NCI-H82 treated with DMSO at 0.1 percent for 48 hours (cell line): ENCODE measurements around the gene FGD5.
"Not testable (repeated sequence)": the region's sequence is repeated elsewhere in the genome, so short reads cannot be mapped to it uniquely, and the experiment has no call there.

Experiments used
- DNase-seq: peaks from one replicate; lab custom pipeline; 2025; ENCODE audit not compliant: unreplicated experiment; lab: John Stamatoyannopoulos, UW

Gene FGD5

GRCh38 chr3:14805961-14806537 lies 12.7 kb upstream of the FGD5 start:
- DNase-seq = no peak

DNA sequence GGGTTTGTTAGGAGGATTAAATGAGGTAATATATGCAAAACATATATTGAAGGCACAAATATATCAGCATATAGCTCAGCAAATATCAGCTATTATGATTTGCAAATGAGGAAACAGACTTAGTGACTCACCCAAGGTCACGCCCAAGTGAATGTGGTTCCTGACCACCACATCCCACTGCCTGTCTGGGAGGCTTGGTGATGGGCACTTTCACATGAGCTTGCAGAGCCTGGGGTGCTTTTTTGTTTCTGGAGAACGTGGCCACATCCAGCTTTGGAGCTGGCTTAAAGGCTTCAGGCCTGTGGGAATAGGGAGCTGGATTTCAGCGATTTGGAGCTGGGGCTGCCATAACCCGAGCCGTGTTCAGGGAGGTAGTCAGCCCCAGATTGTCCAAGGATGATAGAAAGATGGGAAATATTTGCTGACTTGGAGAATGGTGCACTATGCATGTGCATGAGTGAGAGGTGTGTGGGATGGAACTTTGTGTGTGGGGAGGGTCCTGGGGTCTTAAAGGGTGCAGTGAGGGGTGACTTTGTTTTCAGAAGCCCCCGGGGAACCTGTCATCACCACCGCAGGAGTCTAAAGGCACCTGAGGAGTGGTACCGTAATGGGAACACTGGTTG lies 12.0 kb upstream of the FGD5 start:
- DNase-seq = no peak

GRCh38 chr3:14808025-14808424 lies 10.7 kb upstream of the FGD5 start:
- DNase-seq = no peak

DNA sequence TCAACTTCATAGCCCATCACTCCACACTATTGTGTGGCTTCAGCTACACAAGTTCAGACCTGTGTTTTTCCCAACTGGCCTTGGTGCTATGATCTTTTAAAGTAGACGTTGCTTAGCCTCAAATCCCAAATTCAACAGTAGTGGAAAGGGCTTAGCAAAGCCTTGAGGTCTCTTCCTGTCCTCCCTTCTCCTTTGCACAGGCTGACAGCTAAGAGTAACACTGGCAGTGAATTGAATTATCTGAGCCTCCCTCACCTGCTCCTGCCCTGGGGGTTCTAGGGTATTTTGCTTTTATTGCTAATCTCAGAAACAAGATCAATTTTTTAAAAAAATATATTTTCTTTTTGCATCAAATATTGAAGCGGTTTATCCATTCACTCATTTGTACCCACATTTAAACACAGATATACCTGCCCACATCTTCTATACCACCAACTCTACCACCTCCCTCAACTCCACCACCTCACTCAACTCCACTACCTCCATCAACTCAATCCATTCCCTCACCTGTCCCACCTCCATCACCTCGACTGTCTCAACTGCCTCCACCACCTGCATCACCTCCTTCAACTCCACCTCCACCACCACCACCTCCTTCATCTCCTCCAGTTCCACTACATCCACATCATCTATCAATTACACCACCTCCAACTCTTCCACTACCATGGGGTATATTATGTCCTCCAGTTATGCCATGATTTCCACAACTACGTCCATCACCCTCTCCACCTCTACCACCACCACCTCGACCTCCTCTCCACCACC lies 10.1 kb upstream of the FGD5 start:
- no peak for DNase-seq

DNA sequence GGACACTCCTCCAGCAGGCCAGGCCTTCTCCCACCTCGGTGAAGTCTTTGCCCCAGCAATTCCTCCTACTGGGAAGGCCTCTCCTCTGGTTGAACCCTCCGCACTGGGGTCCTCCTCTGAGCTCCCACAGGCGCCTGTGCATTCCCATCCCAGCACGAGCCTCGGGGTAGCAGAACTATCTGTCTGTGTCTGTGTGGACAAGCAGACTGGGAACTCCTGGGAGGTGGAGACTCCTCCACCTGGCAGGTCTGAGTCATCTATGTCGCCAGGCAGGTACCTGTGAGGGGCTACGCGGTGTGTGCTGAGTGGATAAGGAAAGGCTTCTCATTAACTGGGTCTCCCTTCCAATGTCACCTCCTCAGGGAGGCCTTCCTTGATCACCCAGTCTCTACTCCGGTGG lies 9.2 kb upstream of the FGD5 start:
- DNase-seq = not testable (repeated sequence)

DNA sequence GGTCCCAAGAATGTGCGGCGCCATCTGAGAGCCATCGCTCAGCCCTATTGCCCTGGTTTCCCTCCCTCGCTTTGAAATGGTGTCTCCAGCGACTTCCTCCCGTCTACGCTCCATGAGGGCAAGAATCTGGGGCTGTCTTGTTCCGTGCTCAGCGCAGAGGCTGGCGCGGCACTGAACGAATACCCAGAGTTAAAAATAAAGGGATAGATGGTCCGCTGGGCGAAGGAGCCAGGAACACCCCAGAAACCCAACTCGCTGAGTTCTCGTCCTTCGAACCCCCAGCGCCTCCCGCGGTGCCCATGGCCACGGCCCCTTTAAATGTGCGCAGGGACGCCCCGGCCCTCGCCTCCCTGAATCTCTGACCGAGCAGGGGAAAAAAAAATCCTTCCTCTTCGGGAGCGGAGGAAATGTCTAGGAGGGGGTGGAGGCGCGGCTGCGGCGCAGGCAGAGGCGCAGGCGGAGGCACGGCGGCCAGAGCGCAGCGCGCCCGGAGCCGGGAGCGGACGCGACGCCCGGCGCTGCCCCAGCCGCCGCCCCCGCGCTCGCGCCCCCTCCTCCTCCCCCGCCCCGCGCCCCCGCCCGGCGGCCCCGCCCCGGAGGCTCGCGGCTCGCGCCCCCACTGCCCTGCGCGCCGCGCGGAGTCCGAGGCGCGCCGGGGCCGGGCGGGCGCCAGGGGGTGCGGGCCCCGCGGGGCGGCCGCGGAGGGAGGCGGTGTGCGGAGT lies 8.5 kb upstream of the FGD5 start:
- DNase-seq = no peak

GRCh38 chr3:14810801-14811661 lies 7.7 kb upstream of the FGD5 start:
- no peak for DNase-seq

DNA sequence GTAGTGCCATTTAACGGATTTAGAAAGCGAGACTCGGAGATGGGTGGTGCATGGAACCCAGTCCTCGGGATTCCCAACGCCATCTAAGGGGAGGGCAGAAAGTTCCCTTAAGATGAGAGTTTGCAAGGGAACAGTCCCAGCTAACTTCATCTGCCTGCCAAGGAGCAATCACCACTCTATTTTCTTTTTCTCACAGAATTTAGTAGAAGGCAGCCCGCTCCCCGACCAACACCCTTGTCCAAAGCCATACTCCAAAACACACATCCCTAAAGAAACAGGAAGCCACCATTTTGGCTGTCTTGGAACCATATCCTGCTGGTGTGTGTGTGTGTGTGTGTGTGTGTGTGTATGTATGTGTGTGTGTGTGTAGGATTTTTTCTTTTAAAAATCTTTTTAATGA lies 7.1 kb upstream of the FGD5 start:
- no peak for DNase-seq

GRCh38 chr3:14812196-14812790 lies 6.5 kb upstream of the FGD5 start:
- no peak for DNase-seq

DNA sequence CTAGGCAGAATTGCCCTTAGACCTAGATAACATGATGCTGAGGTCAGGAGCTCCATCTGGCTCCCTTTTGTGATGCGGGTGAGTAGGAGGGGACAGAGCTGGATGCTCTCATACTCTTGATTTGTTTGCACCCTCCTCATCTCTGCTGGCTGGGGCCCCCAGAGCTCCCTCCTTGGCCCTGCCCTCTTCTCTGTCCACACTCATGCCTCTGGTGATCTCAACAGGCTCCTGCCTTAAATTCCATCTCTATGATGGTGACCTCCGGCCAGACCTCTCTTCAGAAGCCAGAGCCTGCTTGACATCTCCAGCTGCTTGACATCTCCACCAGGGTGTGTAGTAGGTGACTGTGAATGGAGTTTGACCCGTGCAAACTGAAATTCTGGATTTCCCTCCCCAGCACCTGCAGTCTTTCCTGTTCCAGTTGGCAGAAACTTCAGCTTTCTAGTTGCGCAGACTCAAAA lies 4.3 kb upstream of the FGD5 start:
- DNase-seq = no peak

DNA sequence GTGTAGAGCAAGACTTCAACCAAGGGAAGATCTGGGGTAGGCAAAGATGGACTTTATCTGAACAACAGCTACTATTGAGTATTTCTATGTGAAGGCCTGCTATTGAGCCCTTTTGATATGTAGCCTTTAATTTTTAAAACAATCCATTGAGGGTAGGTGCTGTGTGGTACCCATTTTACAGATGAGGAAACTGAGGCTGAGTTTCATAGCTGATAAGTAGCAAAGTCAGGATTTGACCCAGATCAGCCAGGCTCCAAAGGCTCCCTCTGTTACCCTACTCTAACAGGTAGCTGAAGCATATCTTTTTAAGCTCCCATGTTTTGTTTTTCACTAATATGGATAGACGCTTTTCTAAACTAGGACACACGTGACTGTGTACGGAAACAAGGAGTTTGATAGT lies 2.4 kb upstream of the FGD5 start:
- no peak for DNase-seq

- DNase-seq = no peak
Observed at GRCh38 chr3:14819671-14820070, 909 bp downstream of the FGD5 start.

GRCh38 chr3:14820156-14820555 lies 1.4 kb downstream of the FGD5 start:
- no peak for DNase-seq

DNA sequence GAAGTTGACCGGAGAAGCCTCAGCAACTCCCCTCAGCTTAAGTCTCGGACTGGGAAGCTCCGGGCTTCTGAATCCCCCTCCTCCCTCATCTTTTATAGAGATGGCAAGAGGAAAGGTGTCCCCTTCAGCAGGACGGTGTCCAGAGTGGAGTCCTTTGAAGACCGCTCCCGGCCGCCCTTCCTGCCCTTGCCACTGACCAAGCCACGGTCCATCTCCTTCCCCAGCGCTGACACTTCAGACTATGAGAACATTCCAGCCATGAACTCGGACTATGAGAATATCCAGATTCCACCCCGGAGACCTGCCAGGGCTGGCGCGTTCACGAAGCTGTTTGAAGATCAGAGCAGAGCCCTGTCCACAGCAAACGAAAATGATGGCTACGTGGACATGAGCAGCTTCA lies 2.4 kb downstream of the FGD5 start:
- no peak for DNase-seq

GRCh38 chr3:14822134-14822533 lies 3.4 kb downstream of the FGD5 start:
- DNase-seq = no peak

- no peak for DNase-seq
Observed at GRCh38 chr3:14822670-14823390, 4.1 kb downstream of the FGD5 start.

DNA sequence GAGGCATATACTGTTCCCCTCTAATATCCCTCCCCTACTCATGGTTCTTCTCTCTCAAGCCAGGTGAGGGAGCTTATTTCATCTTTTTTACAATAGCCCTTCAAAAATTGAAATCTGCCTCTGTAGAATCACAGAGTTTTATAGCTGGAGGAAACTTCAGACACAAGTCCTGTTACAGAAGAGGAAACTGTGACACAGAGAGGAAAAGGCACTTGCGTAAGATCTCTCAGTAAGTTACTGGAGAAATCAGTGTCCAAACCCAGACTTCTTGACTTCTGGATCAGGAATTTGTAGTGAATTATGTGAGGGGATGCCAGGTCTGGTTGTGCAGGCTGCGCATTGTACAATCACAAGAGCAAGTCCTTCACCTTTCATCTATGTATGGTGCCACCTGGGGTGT lies 4.6 kb downstream of the FGD5 start:
- no peak for DNase-seq

DNA sequence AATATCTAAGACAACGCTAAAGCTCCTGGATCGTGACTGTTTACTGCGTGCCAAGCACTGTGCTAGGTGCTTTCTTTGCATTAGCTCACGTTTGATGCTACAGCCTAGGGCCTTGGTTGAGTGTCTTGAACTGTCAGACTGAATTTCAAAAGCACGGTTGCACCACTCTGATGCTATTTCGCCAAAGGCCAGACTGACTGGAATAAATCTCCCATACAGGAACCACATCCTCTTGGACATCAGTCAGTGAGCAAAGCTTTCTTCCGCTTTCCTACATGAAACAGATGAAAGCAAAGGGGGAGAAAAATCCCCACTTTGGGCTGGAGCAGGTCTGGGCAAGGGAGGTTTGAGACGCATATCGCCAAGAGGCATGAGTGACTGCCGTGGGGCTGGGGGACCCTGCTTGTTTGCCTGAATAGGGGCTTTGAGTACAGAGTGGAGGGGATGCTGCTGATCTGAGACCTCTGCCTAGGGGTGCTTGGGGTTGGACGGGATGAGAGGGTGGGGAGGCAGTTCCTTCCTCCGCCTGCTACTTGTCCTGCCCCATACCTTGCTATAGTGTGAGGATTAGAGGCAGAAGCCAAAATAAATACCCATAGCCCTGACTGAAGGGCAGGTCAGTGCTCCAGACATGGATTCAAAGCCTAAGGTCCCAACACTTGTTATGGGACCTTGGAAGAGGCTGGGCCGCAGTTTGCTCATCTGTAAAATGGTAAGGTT lies 5.3 kb downstream of the FGD5 start:
- no peak for DNase-seq

GRCh38 chr3:14824646-14825045 lies 5.9 kb downstream of the FGD5 start:
- DNase-seq = no peak
